Measurements from ENCODE around the gene STXBP1. TPM values are rescaled to one million over a fixed set of nuclear protein-coding genes. Genes with fewer than 3 reads are reported as not detected.

STXBP1 gene
- total RNA-seq, 1 experiment from 2014 or later = 40.6 TPM

DNA sequence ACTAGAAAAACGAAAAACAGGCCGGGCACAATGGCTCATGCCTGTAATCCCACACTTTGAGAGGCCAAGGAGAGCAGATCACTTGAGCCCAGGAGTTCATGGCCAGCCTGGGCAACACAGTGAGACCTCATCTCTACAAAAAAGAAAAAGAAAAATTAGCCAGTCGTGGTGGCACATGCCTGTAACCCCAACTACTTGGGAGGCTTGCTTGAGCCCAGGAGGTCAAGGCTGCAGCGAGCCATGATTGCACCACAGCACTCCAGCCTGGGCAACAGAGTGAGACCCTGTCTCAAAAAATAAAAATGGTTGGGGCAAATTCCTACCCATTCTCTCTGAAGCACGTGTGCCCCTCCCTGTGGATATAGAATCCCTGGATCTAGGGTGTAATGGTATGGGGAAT is 86.3 kb downstream of the STXBP1 start:
- peak overlapping the region; percentile 69; the same call in 1 of the 2 replicates for H3K9ac ChIP-seq (ENCODE audit: low read length)
- no peak for DNase-seq (ENCODE audit: low read depth, low spot score)
- no peaks in the 10 kb centered on the region for H3K27me3 ChIP-seq (ENCODE audit: insufficient read depth, low read length)
- H3K4me3 ChIP-seq (replicated peaks in 1 of 2; ENCODE audit: low read depth in 1 of 2, low read length in 2 of 2) = peak overlapping the region; percentile 28 to 59
- H3K27ac ChIP-seq (ENCODE audit: low read depth, low read length) = no peak overlapping the region
- peaks cover 20 to 38% of the 10 kb centered on the region in 2 experiments for H3K4me1 ChIP-seq (ENCODE audit: control insufficient read depth in 1 of 2, insufficient read depth in 2 of 2, low read length in 2 of 2)
- TF ChIP-seq EGR1 (IDR thresholded peaks at IDR 0.05; ENCODE audit: low read depth) = no peak
- TF ChIP-seq EZH2phosphoT487 (IDR thresholded peaks at IDR 0.05; ENCODE audit: borderline replicate concordance) = no peak
- TF ChIP-seq, protein P1, sequence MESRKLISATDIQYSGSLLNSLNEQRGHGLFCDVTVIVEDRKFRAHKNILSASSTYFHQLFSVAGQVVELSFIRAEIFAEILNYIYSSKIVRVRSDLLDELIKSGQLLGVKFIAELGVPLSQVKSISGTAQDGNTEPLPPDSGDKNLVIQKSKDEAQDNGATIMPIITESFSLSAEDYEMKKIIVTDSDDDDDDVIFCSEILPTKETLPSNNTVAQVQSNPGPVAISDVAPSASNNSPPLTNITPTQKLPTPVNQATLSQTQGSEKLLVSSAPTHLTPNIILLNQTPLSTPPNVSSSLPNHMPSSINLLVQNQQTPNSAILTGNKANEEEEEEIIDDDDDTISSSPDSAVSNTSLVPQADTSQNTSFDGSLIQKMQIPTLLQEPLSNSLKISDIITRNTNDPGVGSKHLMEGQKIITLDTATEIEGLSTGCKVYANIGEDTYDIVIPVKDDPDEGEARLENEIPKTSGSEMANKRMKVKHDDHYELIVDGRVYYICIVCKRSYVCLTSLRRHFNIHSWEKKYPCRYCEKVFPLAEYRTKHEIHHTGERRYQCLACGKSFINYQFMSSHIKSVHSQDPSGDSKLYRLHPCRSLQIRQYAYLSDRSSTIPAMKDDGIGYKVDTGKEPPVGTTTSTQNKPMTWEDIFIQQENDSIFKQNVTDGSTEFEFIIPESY (IDR thresholded peaks at IDR 0.05; ENCODE audit: extremely low read depth, insufficient replicate concordance, low read length) = no peak
- TF ChIP-seq SRF (IDR thresholded peaks at IDR 0.05; ENCODE audit: low read depth) = no peak
- no peak for TF ChIP-seq YY1 (IDR thresholded peaks at IDR 0.05; ENCODE audit: extremely low read depth, insufficient replicate concordance, low read depth, low read length)
- TF ChIP-seq CBX3 (IDR thresholded peaks at IDR 0.05; ENCODE audit: low read depth) = no peak
- TF ChIP-seq POLR2AphosphoS5 (IDR thresholded peaks at IDR 0.05; ENCODE audit: low read depth, low read length) = no peak
- no peak for TF ChIP-seq CEBPB (IDR thresholded peaks at IDR 0.05; ENCODE audit: low read depth)
- no peak for TF ChIP-seq ZNF274 (IDR thresholded peaks at IDR 0.05; ENCODE audit: low read depth, low read length)
- TF ChIP-seq TCF7L2 (IDR thresholded peaks at IDR 0.05; ENCODE audit: borderline replicate concordance, extremely low read depth, insufficient read depth, insufficient read length) = no peak
- TF ChIP-seq ZFX (IDR thresholded peaks at IDR 0.05) = no peak
- no peak for TF ChIP-seq RAD21 (IDR thresholded peaks at IDR 0.05; ENCODE audit: low read depth)
- TF ChIP-seq, protein P2, sequence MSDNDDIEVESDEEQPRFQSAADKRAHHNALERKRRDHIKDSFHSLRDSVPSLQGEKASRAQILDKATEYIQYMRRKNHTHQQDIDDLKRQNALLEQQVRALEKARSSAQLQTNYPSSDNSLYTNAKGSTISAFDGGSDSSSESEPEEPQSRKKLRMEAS (IDR thresholded peaks at IDR 0.05) = no peak
- TF ChIP-seq, protein P3, sequence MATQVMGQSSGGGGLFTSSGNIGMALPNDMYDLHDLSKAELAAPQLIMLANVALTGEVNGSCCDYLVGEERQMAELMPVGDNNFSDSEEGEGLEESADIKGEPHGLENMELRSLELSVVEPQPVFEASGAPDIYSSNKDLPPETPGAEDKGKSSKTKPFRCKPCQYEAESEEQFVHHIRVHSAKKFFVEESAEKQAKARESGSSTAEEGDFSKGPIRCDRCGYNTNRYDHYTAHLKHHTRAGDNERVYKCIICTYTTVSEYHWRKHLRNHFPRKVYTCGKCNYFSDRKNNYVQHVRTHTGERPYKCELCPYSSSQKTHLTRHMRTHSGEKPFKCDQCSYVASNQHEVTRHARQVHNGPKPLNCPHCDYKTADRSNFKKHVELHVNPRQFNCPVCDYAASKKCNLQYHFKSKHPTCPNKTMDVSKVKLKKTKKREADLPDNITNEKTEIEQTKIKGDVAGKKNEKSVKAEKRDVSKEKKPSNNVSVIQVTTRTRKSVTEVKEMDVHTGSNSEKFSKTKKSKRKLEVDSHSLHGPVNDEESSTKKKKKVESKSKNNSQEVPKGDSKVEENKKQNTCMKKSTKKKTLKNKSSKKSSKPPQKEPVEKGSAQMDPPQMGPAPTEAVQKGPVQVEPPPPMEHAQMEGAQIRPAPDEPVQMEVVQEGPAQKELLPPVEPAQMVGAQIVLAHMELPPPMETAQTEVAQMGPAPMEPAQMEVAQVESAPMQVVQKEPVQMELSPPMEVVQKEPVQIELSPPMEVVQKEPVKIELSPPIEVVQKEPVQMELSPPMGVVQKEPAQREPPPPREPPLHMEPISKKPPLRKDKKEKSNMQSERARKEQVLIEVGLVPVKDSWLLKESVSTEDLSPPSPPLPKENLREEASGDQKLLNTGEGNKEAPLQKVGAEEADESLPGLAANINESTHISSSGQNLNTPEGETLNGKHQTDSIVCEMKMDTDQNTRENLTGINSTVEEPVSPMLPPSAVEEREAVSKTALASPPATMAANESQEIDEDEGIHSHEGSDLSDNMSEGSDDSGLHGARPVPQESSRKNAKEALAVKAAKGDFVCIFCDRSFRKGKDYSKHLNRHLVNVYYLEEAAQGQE (IDR thresholded peaks at IDR 0.05; ENCODE audit: low read depth) = no peak
- TF ChIP-seq FOSL1 (IDR thresholded peaks at IDR 0.05; ENCODE audit: low read depth) = no peak
- TF ChIP-seq, protein P4, sequence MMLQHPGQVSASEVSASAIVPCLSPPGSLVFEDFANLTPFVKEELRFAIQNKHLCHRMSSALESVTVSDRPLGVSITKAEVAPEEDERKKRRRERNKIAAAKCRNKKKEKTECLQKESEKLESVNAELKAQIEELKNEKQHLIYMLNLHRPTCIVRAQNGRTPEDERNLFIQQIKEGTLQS (IDR thresholded peaks at IDR 0.05) = no peak
- intact Hi-C loops (cut with micrococcal nuclease) = no loop called here
- H3K9me3 ChIP-seq (ENCODE audit: control insufficient read depth in 1 of 2, insufficient read depth in 1 of 2, low read depth in 1 of 2, low read length in 2 of 2) = no peaks in the 10 kb centered on the region
- ChIA-PET RAD21 (ENCODE audit: low non-redundant PET in 1 of 2, low total read pairs in 2 of 2, uncharacterized antibody in 2 of 2, unreplicated experiment in 2 of 2) (no interaction called here), CTCF (no interaction called here), POLR2A (no interaction called here)
- H3K79me2 ChIP-seq (ENCODE audit: insufficient read depth, low read length) = no peaks in the 10 kb centered on the region
- H4K20me1 ChIP-seq (ENCODE audit: insufficient read depth) = no peaks in the 10 kb centered on the region
- H3K4me2 ChIP-seq (ENCODE audit: low read length) = peak overlapping the region; percentile 92
- no peak overlapping the region for H2AFZ ChIP-seq (ENCODE audit: low read depth, low read length, poor library complexity, severe bottlenecking)
- no peaks in the 10 kb centered on the region for H3K36me3 ChIP-seq (ENCODE audit: control insufficient read depth in 1 of 2, insufficient read depth in 2 of 2, low read length in 2 of 2)
- BruUV-seq (replicated peaks) = no TSS peak
- no peaks in the 10 kb centered on the region for H3K9me2 ChIP-seq (ENCODE audit: insufficient read depth)
- ATAC-seq = no peak
